K562 (cell line): ENCODE measurements around the gene MED16.

Source experiments
- ASH1L ChIP-seq: fragments of 450-650 bp; IDR thresholded peaks from 2 replicates; pipeline ENCODE4 v1.6.1; 2018; ENCODE audit warnings: borderline replicate concordance, mild to moderate bottlenecking, low read depth; ENCODE audit not compliant: partially characterized antibody
- CBFB ChIP-seq: sonication (generic); formaldehyde crosslinking; IDR thresholded peaks from 2 replicates; pipeline ENCODE4 v1.4.0; 2020; ENCODE audit warnings: mild to moderate bottlenecking, missing genetic modification reagents
- CC2D1A ChIP-seq: fragments of 450-650 bp; IDR thresholded peaks from 2 replicates; pipeline ENCODE4 v1.6.1; 2017; ENCODE audit warnings: mild to moderate bottlenecking
- CEBPB ChIP-seq: fragments of 450-650 bp; IDR thresholded peaks from 2 replicates; pipeline ENCODE4 v1.6.1; 2016; ENCODE audit warnings: missing genetic modification characterization, missing compliant biosample characterization
- CTCF ChIP-seq, 3 experiments: IDR thresholded peaks in 2 of 3; conservative IDR thresholded peaks in 1 of 3; 2 replicates each; pipeline ENCODE4 v1.5.1; 2011 to 2012; ENCODE audit warnings: low read length in 3 of 3, mild to moderate bottlenecking in 3 of 3, control low read depth in 2 of 3, improper control_type of control experiment in 1 of 3, inconsistent platforms in 1 of 3, low read depth in 1 of 3, mixed read lengths in 1 of 3, moderate library complexity in 1 of 3; ENCODE audit not compliant: insufficient read depth in 2 of 3
- EP300 ChIP-seq: IDR thresholded peaks from 2 replicates; pipeline ENCODE4 v1.6.1; 2012; ENCODE audit warnings: low read length, improper control_type of control experiment
- NCOA1 ChIP-seq: fragments of 450-650 bp; IDR thresholded peaks from 2 replicates; pipeline ENCODE4 v1.6.1; 2016; ENCODE audit warnings: low read depth
- NCOA2 ChIP-seq, 2 experiments: fragments of 450-650 bp; IDR thresholded peaks; 2 replicates each; pipeline ENCODE4 v1.6.1; 2018; ENCODE audit warnings: mild to moderate bottlenecking in 2 of 2, moderate library complexity in 1 of 2; ENCODE audit not compliant: partially characterized antibody in 2 of 2
- PCBP1 ChIP-seq: fragments of 200-400 bp; formaldehyde crosslinking; IDR thresholded peaks from 2 replicates; pipeline ENCODE4 v1.6.1; 2018; ENCODE audit warnings: mild to moderate bottlenecking, low read depth, low read length; ENCODE audit not compliant: poor library complexity, severe bottlenecking
- PHF20 ChIP-seq: fragments of 450-650 bp; IDR thresholded peaks from 2 replicates; pipeline ENCODE4 v1.6.1; 2018; ENCODE audit not compliant: partially characterized antibody
- PML ChIP-seq: IDR thresholded peaks from 2 replicates; pipeline ENCODE4 v1.6.1; 2012; ENCODE audit warnings: low read length, inconsistent platforms
- POLR2AphosphoS5 ChIP-seq: IDR thresholded peaks from 2 replicates; pipeline ENCODE4 v1.6.1; 2011; ENCODE audit warnings: mild to moderate bottlenecking, low read depth, low read length, moderate library complexity; ENCODE audit not compliant: control insufficient read depth, insufficient read depth
- ZBTB33 ChIP-seq: sonication (generic); formaldehyde crosslinking; IDR thresholded peaks from 2 replicates; pipeline ENCODE4 v1.8.1; 2023; ENCODE audit warnings: mild to moderate bottlenecking, missing genetic modification reagents
- ZNF121 ChIP-seq: sonication (generic); formaldehyde crosslinking; conservative IDR thresholded peaks from 2 replicates; pipeline ENCODE4 v1.8.0; 2022; ENCODE audit warnings: missing genetic modification reagents

GRCh38 chr19:875265-875879, 17.6 kb downstream of the MED16 start:
- TF ChIP-seq CTCF (IDR thresholded peaks at IDR 0.05 in 2 of 3, conservative IDR thresholded peaks at IDR 0.05 in 1 of 3; ENCODE audit: insufficient read depth in 2 of 3, low read depth in 1 of 3, low read length in 3 of 3) (peak in 1 of 3 experiments; percentile 49; a peak in 2 of 6 replicates), CC2D1A (no peak), POLR2AphosphoS5 (no peak), EP300 (no peak), PHF20 (no peak), NCOA1 (no peak), CEBPB (tag) (no peak), NCOA2 (IDR thresholded peaks at IDR 0.05; ENCODE audit: partially characterized antibody in 2 of 2) (no peak), ASH1L (no peak), ZNF121 (CRISPR knock-in tag) (no peak), CBFB (CRISPR knock-in tag) (no peak), PML (no peak), PCBP1 (no peak), ZBTB33 (0 out of 2 replicates have a peak, but pooled peaks have one; percentile 50)
